ENCODE data around the gene LGALS1. TPM values are rescaled to one million over a fixed set of nuclear protein-coding genes. Genes with fewer than 3 reads are reported as not detected.

The LGALS1 gene
- polyA plus RNA-seq (ENCODE audit: low read depth in 6 of 6), result 10 to 100 TPM in 4 of 6 donors, 1 to 10 TPM in 2; 4.1 to 35.3 (median 12.8) TPM

- ATAC-seq (ENCODE audit: low read depth in 2 of 2) (peak; percentile 13), DNase-seq (peak; percentile 55)
- peak within 1 kb of the TSS; percentile 90 to 100 (median 98) for H3K27ac Mint-ChIP-seq
- peaks cover 44 to 55% (median 49%) of the 10 kb centered on the region in 3 donors for H3K4me1 Mint-ChIP-seq
- H3K36me3 Mint-ChIP-seq, result no peaks in the 10 kb centered on the region
- no peaks in the 10 kb centered on the region for H3K27me3 Mint-ChIP-seq
- H3K4me3 Mint-ChIP-seq, result peak within 1 kb of the TSS; percentile 86 to 96 (median 92)
- H3K9me3 Mint-ChIP-seq, result no peaks in the 10 kb centered on the region
These were observed at the start of gene LGALS1 for GRCh38 chr22:37674951-37675929. Gene LGALS1, plus strand, starts transcription at chr22:37675636. Its CDS starts 67 bp downstream, at chr22:37675703.

- no peaks in the 10 kb centered on the region for H3K36me3 Mint-ChIP-seq
- peak overlapping the region in 3 of 6 donors; percentile 30 to 85 (median 38) for H3K27ac Mint-ChIP-seq
- peak overlapping the region in 1 of 8 donors; percentile 68 for H3K4me3 Mint-ChIP-seq
- DNase-seq (no peak), ATAC-seq (ENCODE audit: low read depth in 2 of 2) (no peak)
- H3K27me3 Mint-ChIP-seq, result no peaks in the 10 kb centered on the region
- peaks cover 29 to 55% (median 46%) of the 10 kb centered on the region in 3 donors for H3K4me1 Mint-ChIP-seq
- no peaks in the 10 kb centered on the region for H3K9me3 Mint-ChIP-seq
These were observed 49.7 kb upstream of the LGALS1 start for GRCh38 chr22:37625737-37626136.

- H3K36me3 Mint-ChIP-seq, result no peaks in the 10 kb centered on the region
- H3K27me3 Mint-ChIP-seq, result no peaks in the 10 kb centered on the region
- H3K9me3 Mint-ChIP-seq, result no peaks in the 10 kb centered on the region
- DNase-seq, result no peak
- peak overlapping the region in 4 of 8 donors; percentile 3 to 68 (median 31) for H3K4me3 Mint-ChIP-seq
- H3K4me1 Mint-ChIP-seq, result peaks cover 29 to 55% (median 46%) of the 10 kb centered on the region in 3 donors
- ATAC-seq (ENCODE audit: low read depth in 2 of 2), result no peak
- peak overlapping the region in 4 of 6 donors; percentile 30 to 82 (median 52) for H3K27ac Mint-ChIP-seq
These were observed 49.3 kb upstream of the LGALS1 start for GRCh38 chr22:37626144-37626543.

GRCh38 chr22:37626556-37627075, 48.8 kb upstream of the LGALS1 start:
- Mint-ChIP-seq H3K27ac (peak overlapping the region in 5 of 6 donors; percentile 57 to 82 (median 79)), H3K36me3 (no peaks in the 10 kb centered on the region), H3K9me3 (no peaks in the 10 kb centered on the region), H3K27me3 (no peaks in the 10 kb centered on the region), H3K4me3 (peak overlapping the region in 5 of 8 donors; percentile 62 to 82 (median 68)), H3K4me1 (peaks cover 29 to 55% (median 46%) of the 10 kb centered on the region in 3 donors)
- ATAC-seq (ENCODE audit: low read depth in 2 of 2) (no peak), DNase-seq (no peak)

- Mint-ChIP-seq H3K27ac (peak overlapping the region in 5 of 6 donors; percentile 59 to 86 (median 79)), H3K36me3 (no peaks in the 10 kb centered on the region), H3K4me1 (peaks cover 29 to 59% (median 50%) of the 10 kb centered on the region in 3 donors), H3K9me3 (no peaks in the 10 kb centered on the region), H3K27me3 (no peaks in the 10 kb centered on the region), H3K4me3 (peak overlapping the region; percentile 5 to 82 (median 65))
- no peak for ATAC-seq (ENCODE audit: low read depth in 2 of 2)
- no peak for DNase-seq
These were observed 48.3 kb upstream of the LGALS1 start for GRCh38 chr22:37627121-37627520.

- ATAC-seq (ENCODE audit: low read depth in 2 of 2), result peak; percentile 80 to 81
- Mint-ChIP-seq H3K27me3 (no peaks in the 10 kb centered on the region), H3K4me1 (peaks cover 32 to 55% (median 54%) of the 10 kb centered on the region in 3 donors), H3K9me3 (no peaks in the 10 kb centered on the region), H3K27ac (peak overlapping the region in 5 of 6 donors; percentile 59 to 86 (median 79)), H3K36me3 (no peaks in the 10 kb centered on the region), H3K4me3 (peak overlapping the region in 7 of 8 donors; percentile 5 to 82 (median 62))
- DNase-seq, result peak; percentile 53
These were observed 47.9 kb upstream of the LGALS1 start for GRCh38 chr22:37627545-37627944.

- H3K9me3 Mint-ChIP-seq, result no peaks in the 10 kb centered on the region
- H3K27ac Mint-ChIP-seq, result peak overlapping the region in 3 of 6 donors; percentile 33 to 86 (median 82)
- no peak for ATAC-seq (ENCODE audit: low read depth in 2 of 2)
- H3K4me1 Mint-ChIP-seq, result peaks cover 40 to 63% (median 54%) of the 10 kb centered on the region in 3 donors
- H3K4me3 Mint-ChIP-seq, result peak overlapping the region in 1 of 8 donors; percentile 68
- H3K27me3 Mint-ChIP-seq, result no peaks in the 10 kb centered on the region
- no peaks in the 10 kb centered on the region for H3K36me3 Mint-ChIP-seq
- no peak for DNase-seq
These were observed 46.6 kb upstream of the LGALS1 start for GRCh38 chr22:37628830-37629229.

- ATAC-seq (ENCODE audit: low read depth in 2 of 2) (no peak), DNase-seq (no peak)
- H3K27ac Mint-ChIP-seq, result peak overlapping the region in 1 of 6 donors; percentile 69
- H3K4me1 Mint-ChIP-seq, result peaks cover 44 to 66% (median 62%) of the 10 kb centered on the region in 3 donors
- no peaks in the 10 kb centered on the region for H3K27me3 Mint-ChIP-seq
- no peaks in the 10 kb centered on the region for H3K9me3 Mint-ChIP-seq
- H3K36me3 Mint-ChIP-seq, result no peaks in the 10 kb centered on the region
- H3K4me3 Mint-ChIP-seq, result peak overlapping the region in 1 of 8 donors; percentile 20
These were observed 45.5 kb upstream of the LGALS1 start for GRCh38 chr22:37629928-37630327.

- no peak for ATAC-seq (ENCODE audit: low read depth in 2 of 2)
- no peaks in the 10 kb centered on the region for H3K36me3 Mint-ChIP-seq
- peak overlapping the region in 2 of 8 donors; percentile 6 to 15 for H3K4me3 Mint-ChIP-seq
- no peaks in the 10 kb centered on the region for H3K9me3 Mint-ChIP-seq
- H3K27ac Mint-ChIP-seq, result peak overlapping the region in 4 of 6 donors; percentile 24 to 80 (median 48)
- no peak for DNase-seq
- H3K27me3 Mint-ChIP-seq, result no peaks in the 10 kb centered on the region
- peaks cover 39 to 59% (median 57%) of the 10 kb centered on the region in 3 donors for H3K4me1 Mint-ChIP-seq
These were observed 44.5 kb upstream of the LGALS1 start for GRCh38 chr22:37630839-37631435.

- H3K9me3 Mint-ChIP-seq, result no peaks in the 10 kb centered on the region
- peaks cover 39 to 64% (median 61%) of the 10 kb centered on the region in 3 donors for H3K4me1 Mint-ChIP-seq
- peak overlapping the region in 2 of 8 donors; percentile 50 to 80 for H3K4me3 Mint-ChIP-seq
- H3K36me3 Mint-ChIP-seq, result no peaks in the 10 kb centered on the region
- no peak for ATAC-seq (ENCODE audit: low read depth in 2 of 2)
- H3K27ac Mint-ChIP-seq, result peak overlapping the region in 5 of 6 donors; percentile 47 to 91 (median 80)
- no peaks in the 10 kb centered on the region for H3K27me3 Mint-ChIP-seq
- no peak for DNase-seq
These were observed 43.8 kb upstream of the LGALS1 start for GRCh38 chr22:37631448-37632173.

- Mint-ChIP-seq H3K36me3 (no peaks in the 10 kb centered on the region), H3K4me1 (peaks cover 32 to 64% (median 61%) of the 10 kb centered on the region in 3 donors), H3K27me3 (no peaks in the 10 kb centered on the region), H3K27ac (peak overlapping the region; percentile 85 to 97 (median 94)), H3K4me3 (peak overlapping the region in 5 of 8 donors; percentile 74 to 80 (median 78)), H3K9me3 (no peaks in the 10 kb centered on the region)
- ATAC-seq (ENCODE audit: low read depth in 2 of 2), result no peak
- DNase-seq, result no peak
These were observed 43.0 kb upstream of the LGALS1 start for GRCh38 chr22:37632174-37633088.
